HL-60 (cell line): ENCODE data around the gene STEAP4.

Experiments used
- DNase-seq, 2 experiments: peaks; one replicate each; pipeline ENCODE4 v3.0.0-alpha.2; 2010 to 2020; ENCODE audit warnings: low read depth in 1 of 2, low spot score in 1 of 2
- H3K27ac ChIP-seq: fragments of 250-450 bp; sonication (Bioruptor Pico); replicated peaks from 2 replicates; pipeline ENCODE4 v1.5.1; 2020; ENCODE audit warnings: mild to moderate bottlenecking, moderate library complexity
- H3K27me3 ChIP-seq: fragments of 250-450 bp; sonication (Bioruptor Pico); 2 replicates; pipeline ENCODE4 v1.5.1; 2021; ENCODE audit warnings: mild to moderate bottlenecking, moderate library complexity; ENCODE audit not compliant: insufficient read depth, poor library complexity, severe bottlenecking
- H3K4me3 ChIP-seq: replicated peaks from 2 replicates; pipeline ENCODE4 v1.5.1; 2011; ENCODE audit warnings: mild to moderate bottlenecking, control low read depth, low read length; ENCODE audit not compliant: insufficient read depth
- GABPA ChIP-seq: IDR thresholded peaks from 2 replicates; pipeline ENCODE4 v1.6.1; 2012; ENCODE audit warnings: low read depth
- POLR2AphosphoS5 ChIP-seq: IDR thresholded peaks from 2 replicates; pipeline ENCODE4 v1.6.1; 2012; ENCODE audit warnings: low read depth
- SPI1 ChIP-seq: IDR thresholded peaks from 2 replicates; pipeline ENCODE4 v1.6.1; 2012; ENCODE audit warnings: low read depth, mild to moderate bottlenecking, borderline replicate concordance
- TF ChIP-seq, protein P1 (sequence below): IDR thresholded peaks from one replicate; pipeline ENCODE4 v1.5.1; 2011; ENCODE audit warnings: low read length, control low read depth, inconsistent platforms; ENCODE audit not compliant: insufficient read depth
- TF ChIP-seq, protein P2 (sequence below): IDR thresholded peaks from 2 replicates; pipeline ENCODE4 v1.6.1; 2012; ENCODE audit warnings: low read depth; ENCODE audit not compliant: insufficient replicate concordance

The STEAP4 gene

DNA sequence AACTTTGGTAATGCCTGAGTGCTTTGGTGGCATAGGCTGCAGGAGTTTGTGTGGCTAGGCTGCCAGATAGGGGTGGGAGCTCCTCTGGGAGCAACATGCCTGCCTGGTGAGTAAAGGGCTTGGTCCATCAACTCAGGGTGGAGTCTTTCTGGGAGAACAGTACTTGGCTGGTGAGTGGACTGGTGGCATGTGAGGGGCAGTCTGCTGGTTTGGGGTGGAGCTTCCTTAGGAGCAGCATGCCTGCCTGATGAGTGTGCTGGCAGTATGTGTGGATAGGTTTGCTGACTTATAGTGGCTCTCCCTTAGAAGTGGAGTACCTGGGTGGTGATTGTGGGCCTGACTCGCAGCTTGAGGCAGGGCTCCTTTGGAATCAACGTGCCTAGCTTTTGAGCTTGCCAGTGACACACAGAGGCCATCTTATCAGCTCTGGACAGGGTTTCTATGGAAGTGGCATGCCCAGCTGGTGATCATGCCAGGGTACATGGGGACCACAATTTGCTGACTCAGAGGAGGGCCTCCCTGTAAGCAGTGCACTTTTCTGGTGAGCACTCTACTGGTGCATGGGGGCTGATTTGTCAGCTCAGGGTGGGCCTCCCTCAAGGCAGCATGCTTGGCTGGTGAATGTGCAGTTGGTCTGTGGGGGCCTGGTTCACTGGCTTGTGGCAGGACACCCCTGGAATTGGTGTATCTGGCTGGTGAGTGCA, 51.8 kb downstream of the STEAP4 start:
- TF ChIP-seq, protein P1, sequence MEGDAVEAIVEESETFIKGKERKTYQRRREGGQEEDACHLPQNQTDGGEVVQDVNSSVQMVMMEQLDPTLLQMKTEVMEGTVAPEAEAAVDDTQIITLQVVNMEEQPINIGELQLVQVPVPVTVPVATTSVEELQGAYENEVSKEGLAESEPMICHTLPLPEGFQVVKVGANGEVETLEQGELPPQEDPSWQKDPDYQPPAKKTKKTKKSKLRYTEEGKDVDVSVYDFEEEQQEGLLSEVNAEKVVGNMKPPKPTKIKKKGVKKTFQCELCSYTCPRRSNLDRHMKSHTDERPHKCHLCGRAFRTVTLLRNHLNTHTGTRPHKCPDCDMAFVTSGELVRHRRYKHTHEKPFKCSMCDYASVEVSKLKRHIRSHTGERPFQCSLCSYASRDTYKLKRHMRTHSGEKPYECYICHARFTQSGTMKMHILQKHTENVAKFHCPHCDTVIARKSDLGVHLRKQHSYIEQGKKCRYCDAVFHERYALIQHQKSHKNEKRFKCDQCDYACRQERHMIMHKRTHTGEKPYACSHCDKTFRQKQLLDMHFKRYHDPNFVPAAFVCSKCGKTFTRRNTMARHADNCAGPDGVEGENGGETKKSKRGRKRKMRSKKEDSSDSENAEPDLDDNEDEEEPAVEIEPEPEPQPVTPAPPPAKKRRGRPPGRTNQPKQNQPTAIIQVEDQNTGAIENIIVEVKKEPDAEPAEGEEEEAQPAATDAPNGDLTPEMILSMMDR: no peak
- TF ChIP-seq, protein P2, sequence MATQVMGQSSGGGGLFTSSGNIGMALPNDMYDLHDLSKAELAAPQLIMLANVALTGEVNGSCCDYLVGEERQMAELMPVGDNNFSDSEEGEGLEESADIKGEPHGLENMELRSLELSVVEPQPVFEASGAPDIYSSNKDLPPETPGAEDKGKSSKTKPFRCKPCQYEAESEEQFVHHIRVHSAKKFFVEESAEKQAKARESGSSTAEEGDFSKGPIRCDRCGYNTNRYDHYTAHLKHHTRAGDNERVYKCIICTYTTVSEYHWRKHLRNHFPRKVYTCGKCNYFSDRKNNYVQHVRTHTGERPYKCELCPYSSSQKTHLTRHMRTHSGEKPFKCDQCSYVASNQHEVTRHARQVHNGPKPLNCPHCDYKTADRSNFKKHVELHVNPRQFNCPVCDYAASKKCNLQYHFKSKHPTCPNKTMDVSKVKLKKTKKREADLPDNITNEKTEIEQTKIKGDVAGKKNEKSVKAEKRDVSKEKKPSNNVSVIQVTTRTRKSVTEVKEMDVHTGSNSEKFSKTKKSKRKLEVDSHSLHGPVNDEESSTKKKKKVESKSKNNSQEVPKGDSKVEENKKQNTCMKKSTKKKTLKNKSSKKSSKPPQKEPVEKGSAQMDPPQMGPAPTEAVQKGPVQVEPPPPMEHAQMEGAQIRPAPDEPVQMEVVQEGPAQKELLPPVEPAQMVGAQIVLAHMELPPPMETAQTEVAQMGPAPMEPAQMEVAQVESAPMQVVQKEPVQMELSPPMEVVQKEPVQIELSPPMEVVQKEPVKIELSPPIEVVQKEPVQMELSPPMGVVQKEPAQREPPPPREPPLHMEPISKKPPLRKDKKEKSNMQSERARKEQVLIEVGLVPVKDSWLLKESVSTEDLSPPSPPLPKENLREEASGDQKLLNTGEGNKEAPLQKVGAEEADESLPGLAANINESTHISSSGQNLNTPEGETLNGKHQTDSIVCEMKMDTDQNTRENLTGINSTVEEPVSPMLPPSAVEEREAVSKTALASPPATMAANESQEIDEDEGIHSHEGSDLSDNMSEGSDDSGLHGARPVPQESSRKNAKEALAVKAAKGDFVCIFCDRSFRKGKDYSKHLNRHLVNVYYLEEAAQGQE: no peak
- TF ChIP-seq GABPA: no peak
- Histone ChIP-seq H3K4me3 (no peak overlapping the region), H3K27me3 (no peaks in the 10 kb centered on the region), H3K27ac (no peak overlapping the region)
- no peak for DNase-seq

DNA sequence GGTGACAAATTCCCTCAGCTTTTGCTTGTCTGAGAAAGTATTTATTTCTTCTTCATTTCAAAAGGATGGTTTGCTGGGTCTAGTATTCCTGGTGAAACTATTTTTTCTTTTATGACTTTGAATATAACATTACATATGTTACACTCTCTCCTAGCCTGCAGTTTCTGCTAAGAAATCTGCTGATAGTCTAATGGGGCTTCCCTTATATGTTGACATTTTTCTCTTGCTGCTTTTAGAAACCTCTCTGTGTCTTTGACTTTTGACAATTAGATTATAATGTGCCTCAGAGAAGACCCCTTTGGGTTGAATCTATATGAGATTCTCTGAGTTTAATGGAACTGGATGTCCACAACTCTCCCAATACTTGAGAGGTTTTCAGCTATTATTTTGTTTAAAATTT, 53.1 kb downstream of the STEAP4 start:
- no peaks in the 10 kb centered on the region for H3K27me3 ChIP-seq
- no peak for DNase-seq
- no peak overlapping the region for H3K4me3 ChIP-seq
- TF ChIP-seq, protein P2: no peak
- TF ChIP-seq SPI1 (no peak), GABPA (no peak), POLR2AphosphoS5 (no peak)
- TF ChIP-seq, protein P1: no peak
- H3K27ac ChIP-seq: no peak overlapping the region

DNA sequence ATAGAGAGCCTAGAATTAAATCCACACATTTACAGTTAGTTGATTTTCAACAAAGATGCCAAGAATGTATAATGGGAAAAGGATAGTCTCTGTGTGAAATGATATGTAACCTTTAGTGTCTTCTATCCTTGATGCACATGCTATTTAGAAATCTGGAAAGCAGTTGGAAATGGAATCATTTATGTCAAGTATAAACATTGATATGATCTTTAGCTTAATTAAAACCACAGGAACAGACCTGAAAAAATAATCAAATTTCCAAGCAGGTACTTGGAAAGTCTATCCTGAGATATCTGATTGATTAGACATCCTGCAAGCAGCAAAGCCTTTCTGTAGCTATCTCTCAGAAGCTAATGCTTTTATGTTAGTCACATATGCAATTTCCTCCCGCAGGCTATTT, 62.4 kb downstream of the STEAP4 start:
- Histone ChIP-seq H3K27ac (no peak overlapping the region), H3K27me3 (no peaks in the 10 kb centered on the region), H3K4me3 (no peak overlapping the region)
- DNase-seq: no peak
- TF ChIP-seq GABPA (no peak), SPI1 (no peak), POLR2AphosphoS5 (no peak)
- TF ChIP-seq, protein P1: no peak
- TF ChIP-seq, protein P2: no peak
